H1 (cell line): ENCODE data around the gene MTIF2. TPM values are rescaled to one million over a fixed set of nuclear protein-coding genes. Genes with fewer than 3 reads are reported as not detected.

Source experiments
- CTCF ChIA-PET: fragments of 300-600 bp; sonication (Branson Sonifier 250); formaldehyde crosslinking; loops from one replicate; lab custom pipeline; 2021; ENCODE audit not compliant: partially characterized antibody; lab: Charles Lee
- POLR2A ChIA-PET: fragments of 300-600 bp; sonication (Branson Sonifier 250); formaldehyde crosslinking; loops from one replicate; lab custom pipeline; 2021; ENCODE audit warnings: inconsistent platforms; ENCODE audit not compliant: partially characterized antibody; lab: Charles Lee
- DNase-seq, 2 experiments: peaks; one replicate each; pipeline versions ENCODE4 v3.0.0 to v3.0.0-alpha.2; 2010 to 2022; ENCODE audit warnings: low spot score in 2 of 2, low read depth in 1 of 2, mixed read lengths in 1 of 2
- FAIRE-seq: peaks from 2 replicates; lab custom pipeline; 2011; peaks lifted over from hg19 to GRCh38; lab: Jason Lieb, UNC
- H2AFZ ChIP-seq: 2 replicates; pipeline ENCODE4 v1.8.1; 2012; ENCODE audit warnings: low read length, inconsistent platforms
- H2AK5ac ChIP-seq: 2 replicates; pipeline ENCODE4 v1.6.1; 2013; ENCODE audit warnings: low read depth, low read length
- H2BK120ac ChIP-seq: replicated peaks from 2 replicates; pipeline ENCODE3; 2013; ENCODE audit warnings: low read depth, low read length, inconsistent platforms
- H2BK12ac ChIP-seq: 2 replicates; pipeline ENCODE4 v1.6.1; 2013; ENCODE audit warnings: low read depth, low read length
- H2BK15ac ChIP-seq: 2 replicates; pipeline ENCODE4 v1.6.1; 2013; ENCODE audit warnings: low read length
- H2BK20ac ChIP-seq: 2 replicates; pipeline ENCODE4 v1.6.1; 2013; ENCODE audit warnings: low read length
- H2BK5ac ChIP-seq: 2 replicates; pipeline ENCODE4 v1.6.1; 2013; ENCODE audit warnings: low read depth, low read length
- H3K14ac ChIP-seq: 2 replicates; pipeline ENCODE4 v1.6.1; 2013; ENCODE audit warnings: inconsistent platforms; ENCODE audit not compliant: insufficient read length
- H3K18ac ChIP-seq: 2 replicates; pipeline ENCODE4 v1.6.1; 2013; ENCODE audit warnings: low read length; ENCODE audit errors: extremely low read depth
- H3K23ac ChIP-seq: 2 replicates; pipeline ENCODE4 v1.6.1; 2013; ENCODE audit warnings: inconsistent platforms; ENCODE audit not compliant: insufficient read length
- H3K23me2 ChIP-seq: 2 replicates; pipeline ENCODE4 v1.6.1; 2013; ENCODE audit warnings: low read depth, low read length
- H3K27ac ChIP-seq: 2 replicates; pipeline ENCODE4 v1.6.1; 2011; ENCODE audit warnings: low read depth, low read length, inconsistent platforms
- H3K27me3 ChIP-seq, 4 experiments: replicated peaks in 1 of 4; 1 replicate in 1 of 4; 2 replicates in 3 of 4; pipeline versions ENCODE4 v1.6.1 to v1.8.1; 2011 to 2013; ENCODE audit warnings: low read length in 3 of 4, mild to moderate bottlenecking in 3 of 4, inconsistent platforms in 2 of 4, mixed read lengths in 2 of 4, moderate library complexity in 1 of 4; ENCODE audit not compliant: control insufficient read depth in 3 of 4, insufficient read depth in 3 of 4; ENCODE audit errors: extremely low read depth in 1 of 4
- H3K36me3 ChIP-seq, 4 experiments: 2 replicates each; pipeline versions ENCODE4 v1.6.1 to v1.8.1; 2011 to 2013; ENCODE audit warnings: mild to moderate bottlenecking in 4 of 4, low read length in 3 of 4, moderate library complexity in 2 of 4, control low read depth in 1 of 4, inconsistent platforms in 1 of 4; ENCODE audit not compliant: insufficient read depth in 4 of 4, control insufficient read depth in 2 of 4
- H3K4ac ChIP-seq: replicated peaks from 2 replicates; pipeline ENCODE3; 2013; ENCODE audit warnings: low read length, low read depth, mixed read lengths, inconsistent platforms; ENCODE audit not compliant: insufficient read length
- H3K4me1 ChIP-seq, 4 experiments: replicated peaks in 1 of 4; 1 replicate in 1 of 4; 2 replicates in 3 of 4; pipeline versions ENCODE4 v1.6.1 to v1.8.1; 2011 to 2013; ENCODE audit warnings: low read length in 3 of 4, inconsistent platforms in 2 of 4, mixed read lengths in 1 of 4; ENCODE audit not compliant: insufficient read depth in 4 of 4, control insufficient read depth in 3 of 4
- H3K4me2 ChIP-seq, 2 experiments: 2 replicates each; pipeline versions ENCODE4 v1.6.1 to v1.8.1; 2011 to 2013; ENCODE audit warnings: low read depth in 2 of 2, low read length in 2 of 2, control low read depth in 1 of 2, inconsistent platforms in 1 of 2, mild to moderate bottlenecking in 1 of 2; ENCODE audit not compliant: insufficient read depth in 1 of 2
- H3K4me3 ChIP-seq, 4 experiments: fragments of 200-600, 300-600 bp in 1 of 4; sonication (generic), shearing (Covaris generic), sonication (Bioruptor Twin) in 1 of 4; 2 replicates each; pipeline versions ENCODE4 v1.5.1 to v1.8.1; 2011 to 2016; ENCODE audit warnings: low read length in 4 of 4, low read depth in 3 of 4, control low read depth in 2 of 4, inconsistent platforms in 2 of 4, mild to moderate bottlenecking in 2 of 4, mixed read lengths in 1 of 4, moderate library complexity in 1 of 4; ENCODE audit not compliant: insufficient read depth in 2 of 4; ENCODE audit errors: extremely low read depth in 1 of 4
- H3K56ac ChIP-seq: replicated peaks from 2 replicates; pipeline ENCODE3; 2013; ENCODE audit warnings: low read depth, mild to moderate bottlenecking, mixed read lengths, low read length, inconsistent platforms; ENCODE audit not compliant: insufficient read length
- H3K79me1 ChIP-seq: 2 replicates; pipeline ENCODE4 v1.6.1; 2013; ENCODE audit warnings: low read depth, low read length, control low read depth
- H3K79me2 ChIP-seq, 2 experiments: 2 replicates each; pipeline versions ENCODE4 v1.6.1 to v1.8.1; 2012 to 2013; ENCODE audit warnings: low read length in 2 of 2, mild to moderate bottlenecking in 2 of 2, inconsistent platforms in 1 of 2; ENCODE audit not compliant: insufficient read depth in 2 of 2, control insufficient read depth in 1 of 2
- H3K9ac ChIP-seq, 4 experiments: replicated peaks in 1 of 4; 1 replicate in 1 of 4; 2 replicates in 3 of 4; pipeline versions ENCODE4 v1.6.1 to v1.8.1; 2011 to 2013; ENCODE audit warnings: low read depth in 3 of 4, low read length in 3 of 4, control low read depth in 2 of 4, mild to moderate bottlenecking in 2 of 4, moderate library complexity in 2 of 4, inconsistent platforms in 1 of 4; ENCODE audit errors: extremely low read depth in 1 of 4
- H3K9me3 ChIP-seq, 2 experiments: 2 replicates each; pipeline versions ENCODE4 v1.6.1 to v1.8.1; 2012 to 2013; ENCODE audit warnings: mild to moderate bottlenecking in 2 of 2, moderate library complexity in 2 of 2, control low read depth in 1 of 2, inconsistent platforms in 1 of 2, low read depth in 1 of 2, low read length in 1 of 2, mixed read lengths in 1 of 2; ENCODE audit not compliant: insufficient read depth in 2 of 2
- H4K20me1 ChIP-seq, 2 experiments: replicated peaks in 1 of 2; 2 replicates each; pipeline versions ENCODE3 to v1.8.1; 2011 to 2013; ENCODE audit warnings: inconsistent platforms in 2 of 2, low read length in 2 of 2, mild to moderate bottlenecking in 1 of 2; ENCODE audit not compliant: insufficient read depth in 2 of 2, control insufficient read depth in 1 of 2
- H4K5ac ChIP-seq: 2 replicates; pipeline ENCODE4 v1.6.1; 2013; ENCODE audit warnings: low read length, low read depth, mixed read lengths, inconsistent platforms; ENCODE audit not compliant: insufficient read length
- H4K8ac ChIP-seq: 2 replicates; pipeline ENCODE4 v1.8.0; 2013; ENCODE audit warnings: mild to moderate bottlenecking, moderate library complexity, low read length, inconsistent platforms; ENCODE audit not compliant: insufficient read depth; ENCODE audit errors: extremely low read depth
- H4K91ac ChIP-seq: replicated peaks from 2 replicates; pipeline ENCODE3; 2013; ENCODE audit warnings: low read length, mixed read lengths, inconsistent platforms; ENCODE audit not compliant: insufficient read length
- CBX5 ChIP-seq: fragments of 300-800, 300-1000 bp; sonication (generic); IDR thresholded peaks from 2 replicates; pipeline ENCODE4 v1.7.1; 2016; ENCODE audit warnings: antibody characterized with exemption, low read length, low read depth
- CEBPB ChIP-seq: IDR thresholded peaks from 2 replicates; pipeline ENCODE4 v1.6.1; 2012; ENCODE audit warnings: low read depth, low read length
- E2F6 ChIP-seq: IDR thresholded peaks from 2 replicates; pipeline ENCODE4 v1.6.1; 2012; ENCODE audit warnings: inconsistent platforms
- EP300 ChIP-seq, 2 experiments: IDR thresholded peaks; 1 replicate in 1 of 2; 2 replicates in 1 of 2; pipeline ENCODE4 v1.6.1; 2011 to 2012; ENCODE audit warnings: low read depth in 2 of 2, low read length in 2 of 2, mild to moderate bottlenecking in 2 of 2, borderline replicate concordance in 1 of 2, inconsistent platforms in 1 of 2, moderate library complexity in 1 of 2
- KDM4A ChIP-seq: IDR thresholded peaks from one replicate; pipeline ENCODE4 v1.7.1; 2012; ENCODE audit warnings: low read depth, mild to moderate bottlenecking, moderate library complexity, low read length, inconsistent platforms; ENCODE audit not compliant: severe bottlenecking
- MAX ChIP-seq: IDR thresholded peaks from 2 replicates; pipeline ENCODE4 v1.6.1; 2012; ENCODE audit warnings: inconsistent platforms
- POLR2AphosphoS5 ChIP-seq: IDR thresholded peaks from 2 replicates; pipeline ENCODE4 v1.6.1; 2011; ENCODE audit warnings: low read depth, low read length
- POU5F1 ChIP-seq: IDR thresholded peaks from 2 replicates; pipeline ENCODE4 v1.6.1; 2011; ENCODE audit warnings: low read depth, mild to moderate bottlenecking, low read length, moderate library complexity
- RNF2 ChIP-seq: fragments of 200-900, 300-1000 bp; sonication (generic); IDR thresholded peaks from 2 replicates; pipeline ENCODE4 v1.7.1; 2016; ENCODE audit warnings: borderline replicate concordance, low read depth, mild to moderate bottlenecking, antibody characterized with exemption, low read length; ENCODE audit not compliant: poor library complexity, severe bottlenecking; ENCODE audit errors: missing control alignments
- RXRA ChIP-seq: IDR thresholded peaks from 2 replicates; pipeline ENCODE4 v1.6.1; 2011; ENCODE audit warnings: low read depth, mild to moderate bottlenecking, low read length, moderate library complexity; ENCODE audit not compliant: insufficient read depth
- SP4 ChIP-seq: IDR thresholded peaks from 2 replicates; pipeline ENCODE4 v1.6.1; 2012; ENCODE audit warnings: low read length, inconsistent platforms
- SRF ChIP-seq: IDR thresholded peaks from 2 replicates; pipeline ENCODE4 v1.6.1; 2011; ENCODE audit warnings: mild to moderate bottlenecking, low read depth, low read length, moderate library complexity
- SUZ12 ChIP-seq: fragments of 200-600 bp; sonication (generic); IDR thresholded peaks from 2 replicates; pipeline ENCODE4 v1.6.1; 2012; ENCODE audit warnings: mild to moderate bottlenecking, inconsistent platforms, low read length, moderate library complexity, mixed read lengths
- TAF1 ChIP-seq: IDR thresholded peaks from 2 replicates; pipeline ENCODE4 v1.6.1; 2011; ENCODE audit warnings: mild to moderate bottlenecking, low read depth, low read length
- WGBS, 2 experiments: shearing (Covaris generic) in 1 of 2; methylation state at CpG; one replicate each; pipeline versions ENCODE4 v1.1.6 to v1.1.7; 2013 to 2015; ENCODE audit warnings: low lambda C conversion rate in 2 of 2, mixed read lengths in 2 of 2, inconsistent platforms in 1 of 2, low coverage in 1 of 2, missing lambda C conversion rate in 1 of 2; ENCODE audit not compliant: insufficient replicate concordance in 2 of 2, insufficient coverage in 1 of 2, insufficient read length in 1 of 2; ENCODE audit errors: extremely low coverage in 1 of 2, missing lambda C conversion rate in 1 of 2; 5-methylcytosine and 5-hydroxymethylcytosine counted together
- polyA plus RNA-seq, 7 experiments: library from polyadenylated mRNA; depleted of rRNA in 3 of 7; stranded (reverse) in 5 of 7; unstranded in 2 of 7; fragments of >200 nt in 5 of 7; fragments of 200-250 nt in 2 of 7; gene quantifications; 1 replicate in 5 of 7; 2 replicates in 1 of 7; 4 replicates in 1 of 7; pipeline versions ENCODE4 v1.2.1 to v1.2.3, GENCODE V29; 2011 to 2013; ENCODE audit warnings: missing spikeins in 2 of 7, mixed read lengths in 2 of 7
- total RNA-seq: library from RNA; stranded (reverse); fragmentation: NEBNext Ultra II Directional; extraction: Animal tissue kit (Norgen Biotek cat#: 25700); gene quantifications from 2 replicates; pipeline ENCODE4 v1.2.1, GENCODE V29; 2021

MTIF2 gene
- total and polyA plus RNA-seq, 2 of the 8 experiments (the other 6 are each of a cell fraction or from before 2014, with no cell fraction given) = 11.0 to 36.0 TPM

GRCh38 chr2:55309446-55309845, 40.4 kb upstream of the MTIF2 start:
- no peaks in the 10 kb centered on the region for H3K79me1 ChIP-seq
- H3K9ac ChIP-seq = no peak overlapping the region
- no peak overlapping the region for H3K4me2 ChIP-seq
- no peak for FAIRE-seq
- no peak overlapping the region for H2BK15ac ChIP-seq
- no peaks in the 10 kb centered on the region for H3K23me2 ChIP-seq
- H2BK20ac ChIP-seq = no peak overlapping the region
- no peak overlapping the region for H2BK5ac ChIP-seq
- ChIA-PET CTCF (no interaction called here), POLR2A (interaction anchor here (1.4 kb wide), 1 partner anchor 10 kb away, joined by 3 read pairs; no protein-coding TSS in a partner anchor)
- no peak overlapping the region for H3K18ac ChIP-seq
- no peak overlapping the region for H2AFZ ChIP-seq
- H3K4ac ChIP-seq = no peak overlapping the region
- no peaks in the 10 kb centered on the region for H3K9me3 ChIP-seq
- H3K79me2 ChIP-seq = no peaks in the 10 kb centered on the region
- H4K91ac ChIP-seq = no peak overlapping the region
- no peak overlapping the region for H3K23ac ChIP-seq
- no peak overlapping the region for H2AK5ac ChIP-seq
- H3K36me3 ChIP-seq = peaks cover 2 to 55% (median 18%) of the 10 kb centered on the region in 4 experiments; a peak in 6 of 8 replicates
- H4K8ac ChIP-seq = no peak overlapping the region
- no peaks in the 10 kb centered on the region for H3K4me1 ChIP-seq
- no peak overlapping the region for H3K27ac ChIP-seq
- no peak overlapping the region for H2BK12ac ChIP-seq
- H2BK120ac ChIP-seq = no peak overlapping the region
- no peak for DNase-seq
- WGBS, 2 experiments = 90% methylated on average over 2 of the region's 2 CpGs; no CpG with 5 or more reads in 1 of the 2 experiments
- H4K20me1 ChIP-seq = no peaks in the 10 kb centered on the region
- H3K4me3 ChIP-seq = no peak overlapping the region
- no peak overlapping the region for H4K5ac ChIP-seq
- no peaks in the 10 kb centered on the region for H3K27me3 ChIP-seq
- H3K56ac ChIP-seq = no peak overlapping the region
- no peak overlapping the region for H3K14ac ChIP-seq
- TF ChIP-seq MAX = no peak
- no peak for TF ChIP-seq CEBPB
- TF ChIP-seq KDM4A = no peak
- no peak for TF ChIP-seq RXRA
- TF ChIP-seq SRF = no peak
- no peak for TF ChIP-seq SP4
- TF ChIP-seq SUZ12 = no peak
- no peak for TF ChIP-seq CBX5
- TF ChIP-seq TAF1 = no peak
- TF ChIP-seq POU5F1 = no peak
- no peak for TF ChIP-seq E2F6
- TF ChIP-seq EP300 (IDR thresholded peaks at IDR 0.05; ENCODE audit: borderline replicate concordance in 1 of 2, low read depth in 2 of 2, low read length in 2 of 2) = no peak
- no peak for TF ChIP-seq POLR2AphosphoS5
- TF ChIP-seq RNF2 = no peak
